Middle frontal gyrus (tissue), 1 donor: ENCODE data around the gene GRIFIN.

Experiments
- DNase-seq: peaks from one replicate; pipeline ENCODE4 v3.0.0-alpha.2; 2015; ENCODE audit warnings: low spot score; ENCODE audit errors: extremely low spot score

Gene GRIFIN

GRCh38 chr7:2435146-2435545 is 41.1 kb downstream of the GRIFIN start:
- no peak for DNase-seq

GRCh38 chr7:2433713-2434550 is 42.3 kb downstream of the GRIFIN start:
- no peak for DNase-seq

- no peak for DNase-seq
These were observed 43.1 kb downstream of the GRIFIN start for GRCh38 chr7:2432910-2433712.

GRCh38 chr7:2431260-2431867 is 44.8 kb downstream of the GRIFIN start:
- DNase-seq: no peak

GRCh38 chr7:2425749-2426148 is 50.4 kb downstream of the GRIFIN start:
- DNase-seq: no peak
